ENCODE measurements around the gene AGAP3. TPM values are rescaled to one million over a fixed set of nuclear protein-coding genes. Genes with fewer than 3 reads are reported as not detected.

The AGAP3 gene
- total RNA-seq, 4 donors from 2014 or later = 34.6 to 53.0 (median 47.9) TPM

GRCh38 chr7:151045262-151045661 is 41.0 kb upstream of the AGAP3 start:
- DNase-seq (ENCODE audit: low spot score) (no peak), ATAC-seq (ENCODE audit: low FRiP score) (no peak)
- TF ChIP-seq CTCF (IDR thresholded peaks at IDR 0.05) = no peak

GRCh38 chr7:151045967-151046366 is 40.3 kb upstream of the AGAP3 start:
- no peak for DNase-seq (ENCODE audit: low spot score)
- ATAC-seq (ENCODE audit: low FRiP score) = no peak
- no peak for TF ChIP-seq CTCF (IDR thresholded peaks at IDR 0.05)

GRCh38 chr7:151046603-151047573 is 39.4 kb upstream of the AGAP3 start:
- ATAC-seq (ENCODE audit: low FRiP score) = peak; percentile 22
- TF ChIP-seq CTCF (IDR thresholded peaks at IDR 0.05) = no peak
- no peak for DNase-seq (ENCODE audit: low spot score)

GRCh38 chr7:151047976-151048815 is 38.1 kb upstream of the AGAP3 start, which contains the start of gene ASIC3:
TSS of gene ASIC3 (plus strand) at chr7:151048531. CDS start at chr7:151048886, 355 bp downstream.
- ATAC-seq (ENCODE audit: low FRiP score) (no peak), DNase-seq (ENCODE audit: low spot score) (no peak)
- no peak for TF ChIP-seq CTCF (IDR thresholded peaks at IDR 0.05)

- no peak for TF ChIP-seq CTCF (IDR thresholded peaks at IDR 0.05)
Observed at GRCh38 chr7:151048911-151049463, 37.3 kb upstream of the AGAP3 start.

GRCh38 chr7:151051108-151051507 is 35.2 kb upstream of the AGAP3 start:
- no peak for DNase-seq (ENCODE audit: low spot score)
- no peak for ATAC-seq (ENCODE audit: low FRiP score)
- TF ChIP-seq CTCF (IDR thresholded peaks at IDR 0.05) = no peak

More at GRCh38 chr7:151048911-151049463, 37.3 kb upstream of the AGAP3 start:
- no peak for ATAC-seq (ENCODE audit: low FRiP score)
- DNase-seq (ENCODE audit: low spot score) = no peak

All from omental fat pad (tissue), 4 donors.